Hepatic stellate cell (primary cell): Measurements from ENCODE around the gene FASLG.
"Not testable (repeated sequence)": the region's sequence is repeated elsewhere in the genome, so short reads cannot be mapped to it uniquely, and the experiment has no call there.

Experiments
- DNase-seq: peaks from one replicate; pipeline ENCODE4 v3.0.0; 2011; ENCODE audit warnings: low spot score

The FASLG gene

DNA sequence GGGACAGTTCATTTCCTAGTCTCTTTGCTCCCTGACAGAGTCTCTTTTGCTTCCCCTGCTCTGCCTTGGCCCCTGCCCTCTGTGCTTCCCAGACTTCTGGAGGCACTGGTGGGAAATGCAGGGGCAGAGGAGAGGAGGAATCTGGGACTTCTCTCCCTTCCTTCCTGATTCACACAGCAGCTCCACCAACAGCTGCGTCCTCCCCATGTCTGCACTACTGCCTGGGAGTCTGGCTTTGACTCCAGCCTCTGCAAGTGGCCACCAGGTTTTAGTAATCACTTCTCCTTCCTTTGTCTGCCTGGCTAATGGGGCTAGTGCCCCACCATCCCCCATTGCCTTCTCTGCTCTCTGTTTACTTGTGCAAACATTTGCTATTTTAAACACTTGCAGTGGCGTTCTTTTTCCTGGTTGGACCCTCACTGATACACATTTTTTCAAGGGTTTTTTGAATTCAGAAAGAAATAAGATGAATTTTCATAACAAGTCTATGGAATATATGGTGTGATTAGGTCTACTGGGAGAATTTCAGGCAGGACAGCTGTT is 21.9 kb downstream of the FASLG start:
- DNase-seq: no peak

DNA sequence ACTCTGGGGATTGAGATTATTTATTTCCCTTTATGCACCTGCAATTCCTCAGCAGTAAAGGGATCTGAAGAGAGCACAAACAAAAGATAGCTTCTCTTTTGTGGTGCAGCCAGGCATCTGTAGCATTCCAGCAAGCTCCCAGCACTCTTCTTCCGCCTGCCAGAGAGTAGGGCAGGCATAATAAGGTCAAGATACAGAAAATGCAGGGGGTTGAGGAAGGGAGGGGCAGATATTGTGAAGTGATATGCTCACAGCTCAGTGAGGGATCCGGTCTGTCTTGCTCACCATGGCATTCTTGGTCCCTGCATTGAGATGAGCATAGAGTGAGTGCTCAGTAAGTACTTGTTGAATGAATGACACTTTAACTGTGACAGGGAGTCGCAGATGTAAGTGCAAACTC is 23.9 kb downstream of the FASLG start:
- no peak for DNase-seq

- DNase-seq: no peak
Observed at GRCh38 chr1:172686143-172686542, 27.2 kb downstream of the FASLG start.

GRCh38 chr1:172688428-172689085 is 29.7 kb downstream of the FASLG start:
- DNase-seq: not testable (repeated sequence)

GRCh38 chr1:172690925-172691324 is 32.0 kb downstream of the FASLG start:
- DNase-seq: not testable (repeated sequence)

- no peak for DNase-seq
Observed at GRCh38 chr1:172697534-172698002, 38.7 kb downstream of the FASLG start.

- DNase-seq: no peak
Observed at GRCh38 chr1:172698224-172698623, 39.3 kb downstream of the FASLG start.

DNA sequence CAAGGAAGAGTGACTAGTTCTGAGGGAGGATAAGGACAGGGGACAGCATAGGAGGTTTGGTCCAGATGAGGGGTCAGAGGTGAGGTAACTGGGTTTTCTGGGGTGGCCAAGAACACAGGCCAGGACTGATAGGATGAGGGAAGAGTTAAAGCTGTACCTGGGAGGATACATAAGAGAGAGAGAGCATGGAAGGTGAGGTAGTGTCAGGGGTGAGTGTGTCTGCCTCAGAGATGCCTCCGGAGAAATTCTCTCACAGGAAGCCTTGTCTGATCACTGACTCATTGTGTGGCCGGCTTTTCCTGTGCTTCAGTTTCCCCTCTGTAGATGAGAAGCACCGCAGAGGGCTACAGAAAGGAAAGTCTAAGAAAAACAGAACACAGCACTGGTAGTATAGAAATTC is 40.2 kb downstream of the FASLG start:
- peak; percentile 4 for DNase-seq

DNA sequence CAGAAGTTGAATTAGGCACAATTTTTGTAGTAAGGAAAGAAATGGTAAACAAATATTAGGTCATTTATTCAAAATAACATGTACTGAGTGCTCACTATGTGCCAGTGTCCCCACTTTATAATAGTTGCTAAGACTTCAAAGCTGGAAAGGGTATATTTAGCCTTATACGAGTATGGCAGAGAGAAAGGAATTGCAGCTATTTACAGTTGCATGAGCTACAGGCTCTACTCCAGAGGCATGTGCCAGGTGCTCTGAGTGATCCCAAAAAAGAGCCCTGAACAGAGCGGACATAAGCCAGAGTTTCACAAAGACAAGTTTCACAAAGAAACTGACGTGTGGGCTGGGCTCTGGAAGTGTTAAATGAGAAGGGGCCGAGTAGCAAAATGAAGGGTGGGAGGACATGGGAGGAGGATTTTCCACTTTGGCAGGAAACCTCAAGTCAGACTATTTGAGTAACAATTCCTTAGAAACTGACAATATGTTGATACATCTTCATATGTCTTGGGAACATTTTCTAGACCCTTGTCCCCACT is 40.9 kb downstream of the FASLG start:
- DNase-seq: no peak

GRCh38 chr1:172700556-172700955 is 41.7 kb downstream of the FASLG start:
- no peak for DNase-seq

- no peak for DNase-seq
Observed at GRCh38 chr1:172704001-172704400, 45.1 kb downstream of the FASLG start.

DNA sequence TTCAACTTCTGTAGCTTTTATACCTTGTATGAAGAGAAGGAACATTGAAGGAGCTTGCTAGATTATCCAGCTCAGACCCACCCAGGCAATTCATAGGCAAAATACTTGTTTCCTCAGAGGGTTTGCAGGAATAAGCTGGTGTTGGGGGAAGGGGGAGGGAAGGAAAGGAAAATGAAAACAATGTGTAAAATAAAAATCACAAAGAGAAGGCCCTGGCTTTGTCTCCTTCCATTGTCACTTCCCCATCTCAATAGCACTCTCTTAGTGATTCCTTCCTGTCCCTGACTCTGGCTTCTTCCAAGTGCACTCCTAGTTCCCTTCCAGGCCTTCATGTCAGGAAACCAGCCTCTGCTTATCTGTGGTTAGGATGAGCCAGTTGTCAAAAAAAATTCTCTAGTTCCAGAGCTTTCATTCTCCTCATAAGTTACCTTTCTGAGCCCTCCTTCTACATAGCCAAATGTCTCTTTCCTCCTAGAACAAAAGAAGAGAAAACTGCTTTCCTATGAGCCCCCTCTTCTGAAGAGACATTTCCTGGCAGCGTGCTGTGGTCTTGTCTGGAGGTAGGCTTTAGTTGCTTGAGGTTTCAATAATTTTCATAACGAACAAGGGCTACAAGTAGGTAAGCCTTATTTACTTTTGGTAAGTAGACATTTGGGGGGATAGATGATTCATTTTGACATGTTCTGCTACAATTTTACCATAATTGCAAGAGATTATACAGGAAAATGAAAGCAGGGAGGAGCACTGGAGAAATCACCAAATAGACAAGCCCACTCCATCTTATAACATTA is 45.7 kb downstream of the FASLG start:
- DNase-seq: no peak

DNA sequence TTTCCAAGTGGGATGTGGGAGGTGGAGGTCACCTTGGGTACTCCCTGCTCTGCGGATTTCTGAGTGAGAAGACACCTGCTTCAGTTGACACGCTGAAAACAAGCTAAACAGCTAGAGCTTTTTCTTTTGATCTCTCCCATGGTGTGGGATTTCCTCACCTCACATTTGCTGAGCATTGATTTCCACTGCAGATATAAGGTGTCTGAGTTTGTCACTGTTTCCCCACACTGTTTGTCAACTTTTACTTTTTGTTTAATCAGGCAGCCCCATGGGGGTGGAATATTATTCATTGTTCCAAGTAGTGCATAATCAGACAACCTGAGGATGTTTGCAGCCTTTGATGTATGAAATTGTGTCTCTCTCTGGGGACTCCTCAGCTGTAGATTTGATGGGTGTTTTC is 49.5 kb downstream of the FASLG start:
- no peak for DNase-seq

DNA sequence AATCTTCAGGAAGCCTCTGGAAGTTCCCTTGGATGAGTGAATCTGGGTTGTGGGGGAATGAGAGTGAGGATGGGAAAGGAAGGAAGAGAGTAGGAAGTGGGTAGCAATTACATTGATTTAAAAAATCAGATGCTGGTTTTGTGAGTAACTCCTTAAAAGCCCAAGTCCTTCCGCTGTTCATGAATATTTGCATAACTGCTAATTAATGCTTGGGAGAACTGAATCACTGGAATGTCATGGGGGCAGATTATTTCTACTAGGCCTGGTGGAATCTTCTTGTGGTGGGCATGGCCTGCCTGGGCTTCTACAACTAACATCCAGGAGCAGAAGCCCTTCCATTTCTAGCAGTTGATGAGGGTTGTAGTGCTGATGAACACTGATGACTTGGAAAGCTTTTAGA is 52.7 kb downstream of the FASLG start:
- no peak for DNase-seq

DNA sequence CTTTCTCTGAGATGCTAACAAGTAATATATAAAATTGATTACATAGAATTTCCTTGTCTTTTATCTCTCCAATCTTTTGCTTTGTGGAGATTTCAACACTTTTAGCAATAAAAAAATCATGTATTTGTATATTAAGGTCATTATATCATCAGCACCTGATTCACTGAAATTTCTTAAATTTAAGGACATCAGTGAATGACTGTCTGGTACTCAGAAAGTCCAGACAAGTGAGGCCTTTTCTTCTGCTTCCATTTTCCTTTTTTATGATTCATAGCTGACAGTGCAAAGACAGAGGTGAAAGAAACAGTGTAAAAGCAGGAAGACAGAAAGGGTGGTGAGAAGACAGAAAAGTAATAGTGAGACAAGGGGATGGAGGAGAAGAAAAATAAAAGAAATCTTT is 54.6 kb downstream of the FASLG start:
- no peak for DNase-seq
